AML-193 (cell line): ENCODE data around the gene ATG2A.

ENCODE experiments used
- DNase-seq, 2 experiments: peaks; one replicate each; lab custom pipeline; 2025; lab: John Stamatoyannopoulos, UW

Gene ATG2A

DNA sequence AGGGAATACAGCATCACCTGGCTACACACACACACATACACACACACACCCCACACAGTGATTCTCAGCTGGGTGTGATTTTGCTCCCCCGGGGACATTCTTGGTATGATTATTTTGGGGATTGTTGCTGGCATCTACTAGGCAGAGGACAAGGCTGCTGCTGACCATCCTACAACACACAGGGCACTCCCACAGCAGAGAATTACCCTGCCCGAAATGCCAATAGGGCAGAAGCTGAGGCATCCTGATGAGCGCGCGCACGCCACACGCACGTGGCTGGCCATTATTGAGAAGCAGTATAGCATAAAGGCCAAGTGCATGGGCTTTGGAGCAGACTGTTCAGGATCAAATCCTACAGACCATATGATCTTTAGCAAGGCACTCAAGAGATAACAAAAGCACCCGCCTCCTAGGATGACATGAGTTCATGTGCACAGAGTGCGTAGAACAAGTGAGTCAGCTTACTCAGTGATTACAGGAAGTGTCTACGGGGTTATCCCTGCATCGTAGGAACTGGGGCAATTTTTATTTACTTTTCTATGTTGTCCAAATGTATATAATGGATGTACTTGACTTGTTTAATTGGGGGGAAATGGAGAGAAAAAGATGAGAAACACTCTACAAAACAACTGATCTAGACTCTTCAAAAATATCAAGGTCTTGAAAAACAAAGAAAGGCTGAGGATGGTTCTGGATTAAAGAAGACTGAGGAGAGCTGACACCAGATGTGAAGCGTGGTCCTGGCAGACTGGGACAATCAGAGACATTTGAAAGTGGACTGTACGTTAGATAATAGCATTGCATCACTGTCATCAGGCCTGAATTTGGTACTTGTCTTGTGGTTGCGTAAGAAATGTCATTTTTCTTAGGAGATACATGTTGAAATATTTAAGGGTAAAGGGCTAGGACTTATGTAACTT lies 31.4 kb downstream of the ATG2A start:
- peak; percentile 98 for DNase-seq

DNA sequence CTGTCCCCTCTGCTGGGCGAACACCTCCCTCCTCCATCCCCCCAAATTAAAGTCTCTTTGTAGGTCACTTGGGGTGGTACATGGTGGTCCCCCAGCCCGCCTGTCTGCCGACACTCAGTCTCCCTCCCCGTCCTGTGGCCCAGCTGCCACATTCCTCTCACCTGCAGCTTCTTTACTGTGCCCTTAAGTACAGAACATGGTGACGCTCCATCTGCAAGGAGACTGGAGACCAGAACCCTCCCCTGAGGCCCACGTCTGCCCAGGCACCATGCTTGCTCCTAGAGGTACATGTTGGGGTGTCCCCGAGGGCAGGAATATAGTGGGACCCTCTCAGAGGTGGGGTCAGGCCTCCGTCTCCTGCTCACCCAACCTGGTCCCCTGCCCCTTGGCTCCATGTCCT lies 33.0 kb downstream of the ATG2A start:
- DNase-seq = no peak

- no peak for DNase-seq
Observed at GRCh38 chr11:64883575-64883974, 33.4 kb downstream of the ATG2A start.

GRCh38 chr11:64882243-64882642 lies 34.8 kb downstream of the ATG2A start:
- DNase-seq = no peak

DNA sequence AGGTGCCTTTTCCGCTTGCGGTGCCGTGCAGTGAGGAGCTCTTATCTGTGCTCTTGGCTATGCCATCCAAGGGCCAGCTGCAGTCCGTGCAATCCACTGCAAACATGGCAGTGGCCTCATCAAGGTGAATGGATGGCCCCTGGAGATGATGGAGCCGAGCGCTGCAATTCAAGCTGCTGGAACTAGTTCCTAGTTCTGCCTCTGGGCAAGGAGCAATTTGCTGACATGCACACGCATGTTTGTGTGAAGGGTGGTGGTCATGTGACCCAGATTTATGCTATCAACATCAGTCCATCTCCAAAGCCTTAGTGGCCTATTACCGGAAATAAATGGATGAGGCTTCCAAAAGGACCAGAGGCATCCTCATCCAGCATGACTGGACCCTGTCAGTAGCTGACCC lies 35.5 kb downstream of the ATG2A start:
- DNase-seq = no peak

GRCh38 chr11:64880240-64881001 lies 36.6 kb downstream of the ATG2A start:
- DNase-seq = no peak

GRCh38 chr11:64879244-64879900 lies 37.6 kb downstream of the ATG2A start:
- peak in 1 of 2 experiments; percentile 27 for DNase-seq

DNA sequence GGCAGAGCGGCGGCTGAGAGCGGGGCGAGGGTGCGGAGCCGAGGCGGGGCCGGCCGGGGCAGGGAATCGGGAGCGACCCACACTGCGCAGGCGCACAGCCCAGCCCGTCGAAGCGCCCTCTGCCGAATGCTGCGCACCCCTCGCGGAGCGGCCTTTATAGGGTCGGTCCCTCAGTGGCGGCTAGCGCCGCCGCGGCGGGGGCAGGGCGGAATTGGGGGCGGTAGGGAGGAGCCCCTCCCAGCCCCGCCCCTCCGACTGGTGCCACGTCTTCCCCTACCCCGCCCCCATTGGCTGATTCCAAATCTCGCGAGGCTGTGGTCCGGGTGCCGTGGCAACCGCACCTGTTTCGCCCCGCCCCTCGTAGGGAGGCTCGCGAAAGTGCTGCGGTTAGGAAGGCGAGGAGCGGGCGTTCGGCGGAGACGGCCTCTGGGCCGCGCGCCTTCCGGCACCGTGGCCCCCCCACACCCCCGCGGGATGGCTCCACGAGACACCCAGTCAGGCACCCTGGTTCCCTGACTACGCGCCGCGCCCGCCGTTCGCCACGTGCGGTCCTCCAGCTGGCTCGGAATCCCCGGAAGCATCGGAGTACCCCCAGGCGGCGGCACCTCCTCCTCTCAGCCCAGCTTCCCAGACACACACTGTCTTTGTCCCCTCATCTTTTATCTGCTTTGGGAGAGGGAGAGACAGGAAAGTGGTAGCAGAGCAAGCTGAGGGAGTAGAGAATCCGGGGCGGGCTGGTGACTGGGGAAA lies 38.3 kb downstream of the ATG2A start, which contains the start of gene EHD1:
TSS of gene EHD1 (minus strand) at position 128 of the 750 bp plus-strand sequence. CDS start 157 bp downstream, outside the sequence.
- peak; percentile 92 to 96 for DNase-seq

GRCh38 chr11:64878223-64878493 lies 38.9 kb downstream of the ATG2A start:
- DNase-seq = peak; percentile 37 to 47

- no peak for DNase-seq
Observed at GRCh38 chr11:64877390-64878222, 39.4 kb downstream of the ATG2A start.

- no peak for DNase-seq
Observed at GRCh38 chr11:64876835-64877341, 40.1 kb downstream of the ATG2A start.

DNA sequence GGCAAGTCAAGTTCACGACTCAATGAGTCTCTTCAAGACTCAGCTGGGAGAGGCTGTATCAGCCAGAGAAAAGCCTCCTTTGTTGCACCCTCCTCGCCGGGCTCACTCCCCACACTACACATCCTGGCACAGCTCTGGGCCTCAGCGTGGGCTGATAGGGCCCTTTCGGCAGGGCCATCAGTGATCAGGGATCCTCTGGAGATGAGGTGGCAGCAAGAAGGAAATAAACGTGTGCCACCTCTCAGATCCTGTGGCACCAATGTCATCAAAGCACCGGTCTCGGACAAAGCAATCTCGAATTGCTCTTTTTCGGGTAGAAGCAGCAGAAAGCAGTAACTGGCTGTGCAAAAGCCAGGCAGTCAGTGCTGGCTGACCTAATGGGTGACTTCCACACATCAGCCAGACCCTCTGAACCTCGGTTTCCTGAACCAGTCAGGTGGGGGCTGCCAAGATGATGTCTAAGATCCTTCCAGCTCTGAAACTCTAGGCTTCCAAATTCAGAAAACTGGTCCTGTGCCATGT lies 40.7 kb downstream of the ATG2A start:
- DNase-seq = no peak

GRCh38 chr11:64875369-64876228 lies 41.4 kb downstream of the ATG2A start:
- DNase-seq = peak; percentile 94 to 96

DNA sequence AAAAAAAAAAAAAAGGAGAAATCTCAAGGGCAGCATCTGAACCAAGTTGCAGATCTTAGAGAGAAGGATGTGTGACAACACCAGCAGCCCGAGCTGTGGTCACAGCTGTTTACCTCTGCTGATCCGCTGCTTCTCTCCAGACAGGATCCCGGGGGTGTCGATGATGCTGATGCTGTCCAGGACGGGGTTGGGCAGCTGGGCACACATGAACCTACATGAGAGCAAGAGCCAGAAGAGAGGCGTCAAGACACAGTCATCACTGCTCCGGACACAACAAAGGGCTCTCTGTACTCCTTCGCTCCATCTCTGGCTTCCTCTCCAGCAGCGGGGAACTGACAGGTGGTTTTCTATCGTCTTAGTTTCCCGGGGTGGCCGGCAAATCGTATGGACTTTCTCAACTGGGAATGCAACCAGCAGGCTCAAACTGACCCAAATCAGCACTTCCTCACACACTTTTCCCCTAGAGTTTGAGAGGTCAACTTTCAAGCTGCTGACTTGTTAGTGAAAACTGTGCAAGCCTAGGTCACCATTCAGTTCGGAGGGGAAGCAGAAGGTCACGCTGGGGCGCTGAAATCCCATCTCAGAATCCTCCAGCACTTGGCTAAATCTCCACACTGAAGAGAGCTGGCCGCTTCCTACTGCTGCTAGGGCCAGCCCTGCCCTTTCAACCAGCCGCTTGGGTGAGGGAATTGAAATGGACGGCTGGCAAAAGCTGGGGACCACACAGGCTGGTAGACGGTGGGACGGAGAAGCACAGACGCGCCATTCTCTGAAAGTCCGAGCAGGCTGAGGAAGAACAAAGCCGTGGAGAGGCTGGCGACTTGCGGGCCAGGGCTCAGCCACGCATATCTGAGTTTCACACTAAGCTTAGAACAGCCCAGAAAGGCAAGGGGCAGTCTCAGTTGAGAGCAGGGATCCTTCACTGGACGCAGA lies 42.4 kb downstream of the ATG2A start:
- DNase-seq = no peak

GRCh38 chr11:64872790-64873488 lies 44.1 kb downstream of the ATG2A start:
- no peak for DNase-seq

DNA sequence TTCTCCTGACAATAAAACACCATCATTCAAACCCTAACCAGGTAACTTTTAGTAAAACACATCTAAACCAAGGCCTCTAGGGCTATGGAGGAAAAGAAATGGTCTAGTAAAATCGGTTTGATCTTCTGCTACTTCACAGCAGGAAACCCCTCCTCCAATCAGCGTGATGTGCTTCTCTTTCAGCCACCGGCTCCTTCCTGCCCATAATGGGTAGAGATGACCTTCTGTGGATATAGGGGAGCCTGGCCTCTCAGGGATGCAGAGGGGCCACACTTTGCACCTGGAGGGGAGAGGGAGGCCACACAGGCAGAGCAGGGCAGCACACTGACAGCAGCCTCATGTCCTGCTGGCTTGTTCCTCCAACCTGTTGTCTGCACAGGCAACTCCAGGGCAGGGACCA lies 45.5 kb downstream of the ATG2A start:
- DNase-seq = no peak

GRCh38 chr11:64870893-64871466 lies 46.0 kb downstream of the ATG2A start:
- no peak for DNase-seq
